Dermis blood vessel endothelial cell (primary cell): ENCODE measurements around the gene MED13L. TPM values are rescaled to one million over a fixed set of nuclear protein-coding genes. Genes with fewer than 3 reads are reported as not detected.
A peak's percentile ranks its signal among the peaks of the same experiment; 100 is the strongest.

Experiments used
- DNase-seq: peaks from one replicate; pipeline ENCODE4 v3.0.0; 2010
- total RNA-seq: library from RNA; depleted of rRNA; stranded (reverse); fragments of >200 nt; gene quantifications from 2 replicates; pipeline ENCODE4 v1.2.3, GENCODE V29; 2014

MED13L gene
- total RNA-seq, 1 donor from 2014 or later, result 115 TPM

DNA sequence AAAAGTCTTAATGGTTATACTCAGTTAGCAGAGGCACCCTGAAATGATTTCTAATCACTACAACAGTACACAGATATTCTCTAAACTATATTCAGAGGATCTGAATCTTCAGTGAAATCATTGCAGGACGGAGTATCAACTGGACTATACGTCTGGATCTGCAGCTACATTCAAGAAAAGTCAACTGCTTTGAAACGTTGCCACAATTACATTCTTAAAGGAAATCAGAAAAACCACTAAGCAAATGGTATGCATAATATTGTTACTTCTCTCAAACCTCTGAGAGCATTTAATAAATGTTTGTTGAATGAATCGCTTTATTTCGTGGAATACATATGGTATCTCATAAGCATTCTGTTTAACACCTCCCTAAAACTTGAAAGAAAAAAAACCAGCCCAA lies 67.4 kb downstream of the MED13L start:
- no peak for DNase-seq

- DNase-seq, result no peak
Measured at GRCh38 chr12:116209503-116209902, 68.0 kb downstream of the MED13L start.

- no peak for DNase-seq
Measured at GRCh38 chr12:116207274-116207673, 70.2 kb downstream of the MED13L start.

DNA sequence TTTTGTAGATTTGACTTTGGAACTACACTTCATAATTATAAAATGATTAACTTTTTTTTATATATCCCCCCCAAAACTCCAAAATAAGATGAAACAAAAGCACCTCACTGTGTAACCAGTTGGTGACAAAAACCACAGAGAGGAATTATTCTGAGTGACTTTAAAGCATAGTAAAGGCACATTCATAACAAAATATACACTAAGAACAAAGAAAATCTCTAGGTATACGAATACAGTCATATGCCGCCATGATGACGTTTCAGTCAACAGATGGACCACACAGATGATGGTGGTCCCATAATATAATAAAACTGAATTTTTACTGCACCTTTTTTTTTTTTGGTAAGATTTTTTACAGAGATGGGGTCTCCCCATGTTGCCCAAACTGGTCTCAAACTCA lies 70.7 kb downstream of the MED13L start:
- DNase-seq, result no peak

DNA sequence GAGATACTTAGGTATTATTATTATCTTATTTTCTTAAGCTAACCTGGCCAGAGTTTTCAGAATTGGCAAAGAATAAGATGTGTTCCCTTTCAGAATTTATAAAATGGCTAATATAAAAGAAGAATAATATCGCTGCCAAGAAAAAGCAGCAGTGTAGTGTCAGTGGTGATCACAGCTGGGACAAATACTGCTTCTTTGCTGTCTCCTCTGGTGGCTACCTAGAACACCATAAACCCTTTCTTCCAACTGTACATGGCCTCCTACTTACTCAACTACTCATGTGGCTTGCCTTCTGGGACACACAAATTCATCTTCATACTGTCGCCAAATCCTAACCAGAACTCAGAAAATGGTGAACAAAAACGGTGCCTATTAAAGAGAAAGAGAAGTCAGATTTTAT lies 72.7 kb downstream of the MED13L start:
- no peak for DNase-seq

DNA sequence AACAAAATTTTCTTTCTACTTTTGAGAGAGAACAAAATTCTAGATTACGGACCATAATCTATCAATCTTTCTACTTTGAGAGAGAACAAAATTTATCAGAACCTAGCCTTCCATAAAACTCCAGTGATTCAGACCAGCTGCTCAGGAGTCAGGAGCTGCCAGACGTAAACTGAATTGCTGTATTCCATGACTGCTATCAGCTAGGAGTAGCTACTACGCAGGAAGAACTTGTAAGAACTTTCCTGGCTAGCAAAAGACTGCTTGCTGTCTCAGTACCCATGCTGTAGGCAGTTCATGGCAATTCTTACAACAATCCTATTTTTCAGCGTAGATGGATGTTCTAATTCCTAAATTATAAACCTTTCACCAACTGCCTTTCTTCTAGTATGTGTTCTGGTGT lies 73.3 kb downstream of the MED13L start:
- no peak for DNase-seq

- no peak for DNase-seq
Measured at GRCh38 chr12:116202940-116203339, 74.6 kb downstream of the MED13L start.

DNA sequence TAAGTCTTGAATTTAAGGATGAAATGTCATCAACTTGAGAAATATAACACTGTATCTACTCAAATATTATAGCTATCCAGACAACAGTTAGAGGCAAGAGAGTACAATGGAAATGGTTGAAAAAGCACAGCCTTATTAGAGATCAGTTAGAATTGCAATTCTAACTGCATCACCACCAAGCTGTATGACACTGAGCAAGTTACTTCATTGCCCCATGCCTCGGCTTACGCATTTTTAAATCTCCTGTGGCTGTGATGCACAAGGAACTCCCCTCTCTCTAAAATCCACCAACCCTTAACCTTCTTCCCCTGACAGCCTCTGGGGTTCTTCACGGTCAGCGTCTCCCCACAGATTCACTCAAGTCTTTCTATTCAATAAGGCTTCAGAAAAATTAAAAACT lies 75.1 kb downstream of the MED13L start:
- DNase-seq, result no peak

- DNase-seq, result no peak
Measured at GRCh38 chr12:116201908-116202307, 75.6 kb downstream of the MED13L start.

DNA sequence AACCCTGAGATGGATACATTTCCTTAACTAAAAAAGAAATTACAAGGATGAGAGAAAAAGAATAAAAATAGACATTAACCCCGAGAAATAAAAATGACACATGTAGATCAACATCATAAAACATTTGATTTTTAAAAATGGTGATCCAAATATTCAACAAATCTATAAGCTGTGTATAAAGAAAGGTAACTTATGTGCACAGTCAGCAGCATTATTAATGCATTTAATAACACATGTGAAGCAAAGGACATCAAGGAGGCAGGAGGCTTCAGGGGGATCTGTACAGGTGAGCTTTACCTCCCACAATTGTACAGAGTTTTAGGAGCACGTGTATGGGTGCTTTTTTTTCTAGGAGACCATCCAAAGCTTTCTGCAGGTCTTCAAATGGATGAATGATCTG lies 76.1 kb downstream of the MED13L start:
- no peak for DNase-seq

DNA sequence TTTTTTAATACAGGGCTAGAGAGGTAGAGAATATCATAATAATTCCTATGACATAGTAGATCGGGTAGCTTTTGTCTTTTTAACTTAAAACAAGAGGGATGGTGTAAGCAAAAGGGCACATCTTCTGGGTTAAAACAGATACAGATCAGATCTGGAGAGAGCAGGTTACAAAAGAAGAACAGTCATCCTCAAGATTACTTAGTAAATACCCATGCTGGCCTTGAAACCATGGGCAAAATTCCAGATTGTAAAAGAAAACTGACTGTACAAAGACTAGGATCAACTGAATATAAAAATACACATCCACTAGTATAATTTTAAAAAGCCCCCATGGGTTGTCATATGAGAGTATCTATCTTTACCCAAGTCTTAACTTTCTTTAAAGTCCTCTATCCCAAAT lies 76.7 kb downstream of the MED13L start:
- no peak for DNase-seq

- DNase-seq, result no peak
Measured at GRCh38 chr12:116199160-116199706, 78.3 kb downstream of the MED13L start.

GRCh38 chr12:116196752-116197718 lies 80.5 kb downstream of the MED13L start:
- no peak for DNase-seq

- DNase-seq, result no peak
Measured at GRCh38 chr12:116196226-116196625, 81.3 kb downstream of the MED13L start.

DNA sequence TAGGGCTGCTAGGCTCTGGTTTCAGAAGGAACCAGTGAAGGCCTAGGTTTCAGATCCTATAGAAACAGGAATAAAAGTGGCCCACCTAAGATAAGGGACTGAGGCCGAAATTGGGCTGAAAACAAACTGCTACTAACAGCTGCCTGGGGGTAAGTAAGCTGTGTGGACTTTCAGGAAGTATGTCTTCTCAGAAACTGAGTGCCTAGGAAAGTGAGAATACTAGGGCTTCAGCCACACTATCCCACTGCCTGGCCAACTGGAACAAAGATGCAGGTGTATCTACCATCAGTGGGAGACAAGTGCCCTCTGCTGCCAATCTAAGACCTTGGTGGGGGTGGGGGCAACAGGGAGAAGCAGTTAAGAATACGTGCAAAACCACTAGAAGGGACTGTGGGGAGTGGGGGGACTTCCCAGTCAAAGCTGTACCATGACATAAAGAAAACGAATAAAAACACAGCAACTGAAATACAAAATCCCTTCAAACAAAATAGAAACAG lies 82.5 kb downstream of the MED13L start:
- no peak for DNase-seq

DNA sequence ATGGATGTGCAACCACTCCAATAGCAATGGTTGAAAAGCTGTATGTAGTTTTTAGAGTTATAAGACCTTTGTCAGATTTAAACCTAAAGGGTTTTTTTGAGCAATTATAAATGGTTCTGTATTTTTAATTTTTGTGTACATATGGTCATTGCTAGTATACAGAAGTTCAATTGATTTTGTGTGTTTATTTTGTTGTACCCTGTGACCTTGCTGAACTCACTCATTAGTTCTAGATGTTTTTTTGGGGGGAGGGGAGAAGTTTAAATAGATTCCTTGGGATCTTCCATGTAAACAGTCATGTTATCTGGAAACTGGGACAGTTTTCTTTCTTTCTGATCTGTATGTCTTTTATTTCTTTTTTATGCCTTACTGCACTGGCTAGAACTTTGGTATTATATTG lies 87.8 kb downstream of the MED13L start:
- no peak for DNase-seq

- DNase-seq, result no peak
Measured at GRCh38 chr12:116188581-116188980, 88.9 kb downstream of the MED13L start.

GRCh38 chr12:116187151-116187511 lies 90.4 kb downstream of the MED13L start:
- peak; percentile 83 for DNase-seq

DNA sequence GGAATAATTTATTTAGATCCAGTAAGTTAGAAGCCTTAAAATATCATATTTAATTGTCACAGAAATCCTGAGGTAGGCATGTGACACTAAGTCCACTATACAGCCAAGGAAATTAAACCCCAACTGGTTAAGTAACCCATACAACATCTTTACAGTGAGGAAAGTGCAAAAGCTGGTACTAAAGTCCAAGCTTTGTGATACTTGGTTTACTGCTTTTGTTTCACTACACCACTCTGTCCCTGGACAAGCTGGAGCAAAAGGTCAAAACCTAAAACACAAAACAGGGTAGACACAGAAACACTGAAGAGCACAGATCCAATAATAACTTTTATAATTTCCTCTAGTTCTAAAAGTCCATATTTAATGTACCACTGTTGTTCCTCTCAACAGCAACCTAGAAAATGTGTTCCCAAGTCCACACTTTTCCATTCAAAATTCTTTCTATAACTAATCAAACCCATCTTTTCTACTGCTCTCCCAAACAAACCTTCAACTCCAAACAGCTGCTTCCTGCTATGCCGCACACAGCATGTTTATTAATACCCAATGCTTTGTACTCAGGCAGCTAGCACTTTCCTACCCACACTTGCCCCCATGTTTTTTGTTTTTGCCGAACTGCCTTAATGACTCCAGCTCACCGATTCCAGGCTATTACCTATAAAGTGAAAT lies 90.9 kb downstream of the MED13L start:
- DNase-seq, result peak; percentile 85

DNA sequence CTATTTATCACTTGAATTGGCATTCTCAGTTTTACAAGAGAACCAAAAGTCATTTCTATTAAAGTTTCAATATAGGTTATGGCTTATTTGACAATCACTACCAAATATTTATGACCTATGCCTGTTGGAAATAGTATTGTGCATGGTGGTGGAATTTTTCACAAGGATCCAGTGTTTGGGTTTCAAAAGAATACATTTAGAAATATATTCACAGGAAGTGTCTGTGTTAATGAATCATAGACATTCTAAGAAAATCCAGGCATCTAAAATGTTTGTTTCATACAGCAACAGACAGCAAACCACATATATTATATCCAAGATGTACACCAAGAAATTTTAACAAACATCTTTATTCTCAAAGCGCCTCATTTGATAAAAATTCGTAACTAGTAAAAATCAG lies 92.7 kb downstream of the MED13L start:
- peak; percentile 49 for DNase-seq

- no peak for DNase-seq
Measured at GRCh38 chr12:116183741-116184141, 93.8 kb downstream of the MED13L start.

DNA sequence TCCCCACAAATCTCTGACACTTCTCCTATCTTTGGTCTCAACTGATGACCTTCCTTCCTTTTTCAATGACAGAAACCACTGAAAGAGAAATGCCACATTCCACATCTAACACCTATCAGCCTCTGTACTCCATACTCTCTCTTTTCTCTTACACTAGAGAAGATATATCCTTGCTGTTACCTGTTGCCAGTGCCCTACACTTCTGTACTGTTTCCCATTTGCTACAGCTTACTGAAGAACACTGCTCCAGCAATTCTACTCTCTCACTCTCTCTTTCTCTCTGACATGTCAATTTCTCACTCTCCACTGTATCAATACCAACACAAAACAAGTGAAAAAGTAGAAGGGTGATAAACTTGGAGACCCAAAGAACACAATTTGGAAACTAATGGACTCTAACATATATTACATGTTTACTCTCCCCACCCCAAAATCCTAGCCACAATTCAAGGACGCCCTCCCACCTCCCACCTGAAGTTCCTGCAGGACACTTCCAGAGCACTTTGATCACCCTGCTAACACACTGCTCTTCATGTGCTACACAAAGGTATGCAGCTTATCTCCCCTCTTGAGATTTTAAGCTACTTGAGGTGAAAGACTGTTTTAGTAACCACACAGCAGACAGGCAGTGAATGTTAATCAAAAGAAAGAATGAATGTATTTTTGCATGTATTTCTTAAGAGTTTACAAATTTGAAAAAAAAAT lies 95.0 kb downstream of the MED13L start:
- DNase-seq, result no peak

GRCh38 chr12:116180448-116180847 lies 97.0 kb downstream of the MED13L start:
- no peak for DNase-seq
